Activated CD4-positive, alpha-beta T cell treated with anti-CD3 and anti-CD28 coated beads, Interleukin-10, Interleukin-2, amounts not matched to agents 100 ng/mL and 50 ng/mL, durations not matched to agents 16 hours and 8 hours (primary cell): ENCODE measurements around the gene GLB1L.
"Not testable (repeated sequence)": the region's sequence is repeated elsewhere in the genome, so short reads cannot be mapped to it uniquely, and the experiment has no call there.

Experiments
- DNase-seq: peaks from one replicate; pipeline ENCODE4 v3.0.0-alpha.2; 2020

The GLB1L gene

GRCh38 chr2:219245148-219245898 lies at the start of gene GLB1L, which contains the start of gene STK16:
Gene GLB1L, minus strand, starts transcription at chr2:219245444. Its CDS starts 1,871 bp downstream, at chr2:219243573.
Gene STK16, plus strand, starts transcription at chr2:219245479. Its CDS starts 521 bp downstream, at chr2:219246000.
- DNase-seq, result peak; percentile 94

GRCh38 chr2:219294356-219295351 lies 49.4 kb upstream of the GLB1L start:
- DNase-seq, result peak; percentile 93

- no peak for DNase-seq
These were observed 48.5 kb upstream of the GLB1L start for GRCh38 chr2:219293736-219294231.

GRCh38 chr2:219292616-219293015 lies 47.4 kb upstream of the GLB1L start:
- no peak for DNase-seq

- no peak for DNase-seq
These were observed 46.8 kb upstream of the GLB1L start for GRCh38 chr2:219291910-219292490.

GRCh38 chr2:219291394-219291793 lies 46.1 kb upstream of the GLB1L start:
- DNase-seq, result no peak

GRCh38 chr2:219290381-219291171 lies 45.3 kb upstream of the GLB1L start:
- DNase-seq, result no peak

GRCh38 chr2:219289537-219290361 lies 44.5 kb upstream of the GLB1L start:
- DNase-seq, result no peak

GRCh38 chr2:219289195-219289536 lies 43.9 kb upstream of the GLB1L start:
- no peak for DNase-seq

- DNase-seq, result no peak
These were observed 42.5 kb upstream of the GLB1L start for GRCh38 chr2:219287580-219288265.

GRCh38 chr2:219287116-219287440 lies 41.8 kb upstream of the GLB1L start:
- DNase-seq, result not testable (repeated sequence)

- DNase-seq, result no peak
These were observed 41.3 kb upstream of the GLB1L start for GRCh38 chr2:219286436-219287115.

- DNase-seq, result no peak
These were observed 40.7 kb upstream of the GLB1L start for GRCh38 chr2:219285894-219286425.

GRCh38 chr2:219285373-219285735 lies 40.1 kb upstream of the GLB1L start:
- no peak for DNase-seq

- DNase-seq, result no peak
These were observed 39.5 kb upstream of the GLB1L start for GRCh38 chr2:219284501-219285372.

- DNase-seq, result no peak
These were observed 37.8 kb upstream of the GLB1L start for GRCh38 chr2:219282943-219283581.

GRCh38 chr2:219282375-219282774 lies 37.1 kb upstream of the GLB1L start:
- no peak for DNase-seq

GRCh38 chr2:219281588-219281987 lies 36.3 kb upstream of the GLB1L start:
- no peak for DNase-seq

GRCh38 chr2:219280651-219281050 lies 35.4 kb upstream of the GLB1L start:
- DNase-seq, result no peak
